Adrenal gland (tissue), 12 donors: ENCODE results near the gene KDM4C. TPM values are rescaled to one million over a fixed set of nuclear protein-coding genes. Genes with fewer than 3 reads are reported as not detected.
"Not testable (repeated sequence)": the region's sequence is repeated elsewhere in the genome, so short reads cannot be mapped to it uniquely, and the experiment has no call there.

ENCODE experiments used
- DNase-seq, 7 donors: peaks; one replicate each; pipeline ENCODE4 v3.0.0-alpha.2; 2019 to 2020
- H3K27ac ChIP-seq, 5 donors: fragments of 200-600 bp; sonication (generic) in 4 of 5; 1 replicate in 3 of 5; 2 replicates in 2 of 5; pipeline versions ENCODE4 v1.5.1 to v1.8.0; 2016 to 2020; ENCODE audit warnings: mild to moderate bottlenecking in 1 of 5
- H3K27me3 ChIP-seq: fragments of 200-600 bp; 2 replicates; pipeline ENCODE4 v1.8.0; 2021
- H3K36me3 ChIP-seq, 2 donors: fragments of 200-600 bp; replicated peaks in 1 of 2; 1 replicate in 1 of 2; 2 replicates in 1 of 2; pipeline versions ENCODE4 v1.5.1 to v1.8.0; 2018 to 2022
- H3K4me1 ChIP-seq, 2 donors: fragments of 200-600 bp; replicated peaks in 1 of 2; 1 replicate in 1 of 2; 2 replicates in 1 of 2; pipeline versions ENCODE4 v1.5.1 to v1.8.0; 2018 to 2021
- H3K4me3 ChIP-seq, 4 donors: fragments of 200-600 bp; sonication (generic) in 3 of 4; one replicate each; pipeline ENCODE4 v1.5.1; 2016 to 2018
- H3K9me3 ChIP-seq, 3 donors: fragments of 200-600 bp; sonication (generic) in 1 of 3; replicated peaks in 1 of 3; 1 replicate in 2 of 3; 2 replicates in 1 of 3; pipeline versions ENCODE4 v1.5.1 to v1.8.0; 2016 to 2021
- POLR2A ChIP-seq, 2 donors: fragments of 450-650 bp; IDR thresholded peaks; one replicate each; pipeline ENCODE4 v1.6.1; 2017; ENCODE audit warnings: antibody characterized with exemption in 2 of 2, mild to moderate bottlenecking in 2 of 2, moderate library complexity in 1 of 2
- WGBS, 4 donors: extraction: QIAGEN DNeasy Blood & Tissue Kit in 2 of 4; methylation state at CpG; one replicate each; pipeline versions ENCODE4 v1.1.5 to v1.1.7; 2013 to 2017; 5-methylcytosine and 5-hydroxymethylcytosine counted together
- intact Hi-C, 2 donors: fragments of 100-400 bp; cut with DNase I; formaldehyde crosslinking; loops; one replicate each; pipeline versions ENCODE4 v1.14.1 to v1.15.0; 2022 to 2023
- polyA plus RNA-seq, 3 donors: library from polyadenylated mRNA; stranded (reverse); fragments of 200-250 nt in 2 of 3; fragments of 350-450 nt in 1 of 3; fragmentation: Illumina TruSeq in 1 of 3; extraction: RNeasy Lipid Tissue Mini Kit (QIAGEN cat#74804) in 1 of 3; gene quantifications; one replicate each; pipeline ENCODE4 v1.2.3, GENCODE V29; 2013 to 2014
- total RNA-seq, 9 donors: library from RNA; depleted of rRNA in 4 of 9; stranded (reverse); fragments of >200 nt in 4 of 9; fragments of 120-200 nt in 1 of 9; fragmentation: NEBNext Ultra II Directional in 1 of 9; extraction: Animal tissue kit (Norgen Biotek cat#: 25700) in 1 of 9; gene quantifications; one replicate each; pipeline versions ENCODE4 v1.1.0 to v1.2.4, GENCODE V29; 2013 to 2023
- TF ChIP-seq, protein P1 (sequence below), 6 experiments: fragments of 450-650 bp in 4 of 6; fragments of 200-600 bp in 2 of 6; sonication (generic) in 1 of 6; IDR thresholded peaks; 1 replicate in 5 of 6; 2 replicates in 1 of 6; pipeline versions ENCODE4 v1.5.1 to v1.8.0; 2016 to 2021; ENCODE audit warnings: antibody characterized with exemption in 6 of 6, mild to moderate bottlenecking in 2 of 6, moderate library complexity in 1 of 6
- donor health status: healthy with polysubstance abuse.
- donor health status: Bipolar disorder and iron deficiency.
- donor health status: DM: yes; HTN: yes; CAD: no.
- donor health status: DM: no; HTN: no; CAD: no.
- donor health status: DM: no; HTN: no; CAD: no.
- donor health status: DM: yes; HTN: yes; CAD: no.

Gene KDM4C
- total and polyA plus RNA-seq, 12 donors = 7.9 to 33.4 (median 23.3) TPM

DNA sequence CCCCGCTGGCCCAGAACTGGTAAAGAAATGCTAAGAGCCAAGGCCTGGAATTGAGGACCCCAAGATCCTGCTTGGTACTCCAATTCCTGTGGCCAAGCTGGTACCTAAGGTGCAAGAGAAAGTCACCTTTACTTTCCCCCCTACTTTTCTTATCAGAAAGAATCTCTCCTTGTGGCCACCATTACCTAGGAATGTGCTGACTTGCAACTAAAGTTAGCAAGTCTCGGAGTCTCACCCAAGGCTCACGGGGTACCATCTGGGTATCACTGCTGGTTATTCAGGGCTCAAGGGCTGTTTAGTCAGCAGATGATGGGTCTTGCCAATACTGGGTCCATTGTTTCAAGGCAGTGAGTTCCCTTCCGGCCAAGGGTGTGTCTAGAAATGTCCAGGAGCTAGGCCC is 270.2 kb downstream of the KDM4C start:
- intact Hi-C loops = no loop called here
- 94 to 100% (median 96%) methylated on average over 1 to 4 of the region's 4 CpGs for WGBS, 4 donors
- Histone ChIP-seq H3K4me3 (no peak overlapping the region), H3K27me3 (no peaks in the 10 kb centered on the region), H3K4me1 (peaks cover 0 to 1% of the 10 kb centered on the region in 2 donors), H3K27ac (no peak overlapping the region), H3K9me3 (no peaks in the 10 kb centered on the region), H3K36me3 (no peaks in the 10 kb centered on the region)
- DNase-seq = no peak
- TF ChIP-seq, protein P1, sequence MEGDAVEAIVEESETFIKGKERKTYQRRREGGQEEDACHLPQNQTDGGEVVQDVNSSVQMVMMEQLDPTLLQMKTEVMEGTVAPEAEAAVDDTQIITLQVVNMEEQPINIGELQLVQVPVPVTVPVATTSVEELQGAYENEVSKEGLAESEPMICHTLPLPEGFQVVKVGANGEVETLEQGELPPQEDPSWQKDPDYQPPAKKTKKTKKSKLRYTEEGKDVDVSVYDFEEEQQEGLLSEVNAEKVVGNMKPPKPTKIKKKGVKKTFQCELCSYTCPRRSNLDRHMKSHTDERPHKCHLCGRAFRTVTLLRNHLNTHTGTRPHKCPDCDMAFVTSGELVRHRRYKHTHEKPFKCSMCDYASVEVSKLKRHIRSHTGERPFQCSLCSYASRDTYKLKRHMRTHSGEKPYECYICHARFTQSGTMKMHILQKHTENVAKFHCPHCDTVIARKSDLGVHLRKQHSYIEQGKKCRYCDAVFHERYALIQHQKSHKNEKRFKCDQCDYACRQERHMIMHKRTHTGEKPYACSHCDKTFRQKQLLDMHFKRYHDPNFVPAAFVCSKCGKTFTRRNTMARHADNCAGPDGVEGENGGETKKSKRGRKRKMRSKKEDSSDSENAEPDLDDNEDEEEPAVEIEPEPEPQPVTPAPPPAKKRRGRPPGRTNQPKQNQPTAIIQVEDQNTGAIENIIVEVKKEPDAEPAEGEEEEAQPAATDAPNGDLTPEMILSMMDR (IDR thresholded peaks at IDR 0.05) = no peak
- no peak for TF ChIP-seq POLR2A (IDR thresholded peaks at IDR 0.05)

DNA sequence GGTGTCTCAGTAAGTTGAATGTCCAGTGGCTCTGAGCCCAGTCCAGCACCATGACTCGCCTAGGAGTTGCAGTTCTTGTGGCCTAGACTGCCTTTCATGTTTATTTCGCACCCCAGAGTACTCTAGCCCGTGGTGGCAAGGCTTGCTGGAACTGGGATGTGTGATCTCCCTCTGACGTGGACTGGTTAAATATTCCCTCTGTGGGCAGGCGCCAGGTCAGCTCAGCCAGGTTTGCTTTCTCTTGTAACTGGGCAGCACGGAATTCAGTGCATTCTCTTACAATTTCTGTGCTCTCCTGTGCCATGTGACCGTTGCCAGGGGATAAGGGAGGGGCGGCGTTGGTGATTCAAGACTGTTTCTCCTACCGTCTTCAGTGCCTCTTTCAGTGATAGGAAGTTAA is 270.8 kb downstream of the KDM4C start:
- no peak for DNase-seq
- no peak overlapping the region for H3K27ac ChIP-seq
- H3K4me3 ChIP-seq = no peak overlapping the region
- H3K27me3 ChIP-seq = no peaks in the 10 kb centered on the region
- intact Hi-C loops = no loop called here
- 95 to 97% (median 96%) methylated on average over 7 to 10 of the region's 10 CpGs for WGBS, 4 donors
- peaks cover 0 to 7% of the 10 kb centered on the region in 2 donors for H3K4me1 ChIP-seq
- H3K36me3 ChIP-seq = no peaks in the 10 kb centered on the region
- no peaks in the 10 kb centered on the region for H3K9me3 ChIP-seq
- TF ChIP-seq, protein P1 (IDR thresholded peaks at IDR 0.05) = no peak
- no peak for TF ChIP-seq POLR2A (IDR thresholded peaks at IDR 0.05)

DNA sequence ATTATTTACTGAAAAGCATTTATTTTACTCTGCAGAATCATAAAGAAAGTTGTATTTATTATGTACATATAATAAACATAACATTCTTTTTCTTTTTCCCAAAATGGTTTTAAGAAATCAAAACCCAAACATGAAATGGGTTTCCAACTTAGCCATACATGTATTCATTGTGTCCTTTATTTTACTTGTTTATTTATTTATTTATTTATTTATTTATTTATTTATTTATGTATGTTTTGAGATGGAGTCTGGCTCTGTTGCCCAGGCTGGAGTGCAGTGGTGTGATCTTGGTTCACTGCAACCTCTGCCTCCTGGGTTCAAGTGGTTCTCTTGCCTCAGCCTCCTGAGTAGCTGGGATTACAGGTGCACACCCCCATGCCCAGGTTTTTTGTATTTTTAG is 273.2 kb downstream of the KDM4C start:
- H3K36me3 ChIP-seq, intact Hi-C loops, H3K27ac ChIP-seq, DNase-seq, H3K27me3 ChIP-seq, H3K4me3 ChIP-seq, H3K9me3 ChIP-seq: not testable (repeated sequence)
- peaks cover 0 to 11% of the 10 kb centered on the region in 2 donors for H3K4me1 ChIP-seq

DNA sequence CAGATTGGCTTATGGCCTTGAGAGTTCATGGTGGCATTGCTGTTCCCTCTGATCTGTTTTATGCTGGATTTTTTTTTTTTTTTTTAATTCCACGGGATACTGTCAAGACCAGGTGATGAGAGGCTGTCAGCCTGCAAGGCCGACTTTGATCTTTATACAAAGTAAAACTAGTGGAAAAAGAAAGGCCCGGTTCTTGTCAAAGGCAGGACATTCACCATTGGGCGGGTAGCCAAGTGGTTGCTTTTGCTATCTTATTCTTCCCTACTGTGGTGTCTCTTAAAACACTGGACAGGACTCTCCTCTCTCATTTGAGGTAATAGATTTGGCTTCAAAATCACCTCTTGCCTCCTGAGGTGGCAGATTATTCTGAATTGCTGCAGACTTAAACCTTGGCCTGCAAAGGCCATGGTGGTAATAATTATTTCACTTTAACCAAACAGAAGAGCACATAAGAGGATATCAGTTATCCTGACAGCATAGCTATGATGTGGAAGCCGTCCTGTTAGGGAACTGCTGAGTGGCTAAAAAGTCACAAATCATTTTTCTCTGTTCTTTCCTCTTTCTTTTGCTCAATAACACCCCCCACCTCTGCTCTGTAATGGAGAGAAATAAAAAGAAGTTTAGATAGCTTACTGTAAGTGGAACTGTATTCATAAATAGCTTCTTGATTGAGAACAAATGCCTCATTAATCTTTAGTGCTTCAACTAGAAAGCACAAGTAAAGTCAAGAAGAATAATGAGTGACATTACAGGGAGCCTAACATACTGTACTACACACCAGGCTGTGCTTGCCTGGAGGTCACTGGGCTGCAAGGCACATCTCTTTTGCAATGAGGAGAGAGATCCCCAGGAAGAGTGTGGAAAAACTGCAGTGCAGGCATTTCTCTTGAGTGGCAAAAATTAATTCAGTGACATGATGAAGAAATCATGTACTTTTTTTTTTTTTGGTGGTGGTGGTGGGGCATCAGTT is 275.6 kb downstream of the KDM4C start:
- DNase-seq = peak; percentile 26 to 82 (median 68)
- H3K4me1 ChIP-seq = peaks cover 0 to 11% of the 10 kb centered on the region in 2 donors
- intact Hi-C loops = no loop called here
- H3K27me3 ChIP-seq = no peaks in the 10 kb centered on the region
- 28 to 47% (median 35%) methylated on average over 5 of the region's 5 CpGs for WGBS, 4 donors
- no peaks in the 10 kb centered on the region for H3K9me3 ChIP-seq
- TF ChIP-seq, protein P1 (IDR thresholded peaks at IDR 0.05) = no peak
- no peak for TF ChIP-seq POLR2A (IDR thresholded peaks at IDR 0.05)
- peak overlapping the region in 2 of 5 donors; percentile 25 to 49 for H3K27ac ChIP-seq
- no peaks in the 10 kb centered on the region for H3K36me3 ChIP-seq
- no peak overlapping the region for H3K4me3 ChIP-seq
